Tibial nerve (tissue), 3 donors: ENCODE results near the gene TRIM68.

Experiments
- CTCF ChIP-seq, 5 experiments: fragments of 200-600 bp in 3 of 5; fragments of 450-650 bp in 2 of 5; sonication (generic) in 3 of 5; IDR thresholded peaks; one replicate each; pipeline ENCODE4 v1.5.1; 2016 to 2019; ENCODE audit warnings: antibody characterized with exemption in 5 of 5, mild to moderate bottlenecking in 3 of 5, moderate library complexity in 2 of 5
- POLR2A ChIP-seq, 2 donors: fragments of 450-650 bp; IDR thresholded peaks; one replicate each; pipeline ENCODE4 v1.6.1; 2017; ENCODE audit warnings: antibody characterized with exemption in 2 of 2, mild to moderate bottlenecking in 2 of 2, moderate library complexity in 2 of 2

GRCh38 chr11:4569075-4569474, 39.0 kb downstream of the TRIM68 start:
- TF ChIP-seq CTCF (IDR thresholded peaks at IDR 0.05) (no peak), POLR2A (IDR thresholded peaks at IDR 0.05) (no peak)
